Measurements from ENCODE around the gene CAMK1D.
A peak's percentile ranks its signal among the peaks of the same experiment; 100 is the strongest.
"Not testable (repeated sequence)": the region's sequence is repeated elsewhere in the genome, so short reads cannot be mapped to it uniquely, and the experiment has no call there.

CAMK1D gene

GRCh38 chr10:12348870-12349628, at the start of gene CAMK1D:
Gene CAMK1D, plus strand, starts transcription at chr10:12349547.
- DNase-seq (ENCODE audit: low spot score): peak; percentile 92

DNA sequence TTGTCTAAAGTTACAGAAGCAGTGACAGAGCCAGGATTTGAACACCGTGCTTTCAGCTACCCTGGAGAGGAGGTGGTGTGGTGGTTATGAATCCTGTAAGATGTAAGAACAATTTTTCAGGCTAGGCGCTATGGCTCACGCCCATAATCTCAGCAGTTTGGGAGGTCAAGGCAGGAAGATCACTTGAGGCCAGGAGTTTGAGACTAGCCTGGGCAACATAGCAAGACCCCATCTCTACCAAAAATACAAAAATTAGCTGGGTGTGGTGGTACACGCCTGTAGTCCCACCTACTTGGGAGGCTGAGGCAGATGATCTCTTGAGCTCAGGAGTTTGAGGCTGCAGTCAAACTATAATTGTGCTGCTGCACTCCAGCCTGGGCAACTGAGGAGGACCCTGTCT, 48.3 kb upstream of the CAMK1D start:
- DNase-seq (ENCODE audit: low spot score): not testable (repeated sequence)

DNA sequence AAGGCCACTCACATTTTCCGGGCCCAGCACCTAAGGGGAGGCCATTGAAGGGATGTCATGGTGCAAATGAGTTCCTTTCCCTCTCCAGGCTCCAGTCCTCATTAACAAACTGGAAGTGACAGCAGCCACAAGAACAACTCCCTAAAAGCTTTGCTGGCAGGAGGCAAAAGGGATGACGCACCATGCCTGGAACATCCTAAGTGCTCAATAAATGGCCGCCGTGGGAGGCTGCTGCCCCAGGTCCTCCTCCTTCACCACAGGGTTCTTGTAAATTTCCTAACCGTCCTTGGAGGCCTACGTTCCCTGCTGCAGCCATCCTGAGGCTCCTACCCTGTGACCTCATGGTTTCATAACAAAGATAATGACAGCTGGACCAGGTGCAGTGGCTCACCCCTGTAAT, 41.3 kb upstream of the CAMK1D start:
- no peak for DNase-seq (ENCODE audit: low spot score)

GRCh38 chr10:12308736-12309375, 40.5 kb upstream of the CAMK1D start:
- no peak for DNase-seq (ENCODE audit: low spot score)

DNA sequence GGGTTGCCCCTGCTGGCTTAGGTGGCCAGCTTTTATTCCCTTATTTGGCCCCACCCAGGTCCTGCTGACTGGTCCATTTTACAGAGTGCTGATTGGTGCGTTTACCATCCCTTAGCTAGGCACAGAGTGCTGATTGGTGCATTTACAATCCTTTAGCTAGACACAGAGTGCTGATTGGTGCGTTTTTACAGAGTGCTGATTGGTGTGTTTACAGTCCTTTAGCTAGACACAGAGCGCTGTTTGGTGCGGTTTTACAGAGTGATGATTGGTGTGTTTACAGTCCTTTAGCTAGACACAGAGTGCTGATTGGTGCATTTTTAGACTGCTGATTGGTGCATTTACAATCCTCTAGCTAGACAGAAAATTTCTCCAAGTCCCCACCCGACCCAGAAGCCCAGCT, 39.6 kb upstream of the CAMK1D start:
- DNase-seq (ENCODE audit: low spot score): not testable (repeated sequence)

DNA sequence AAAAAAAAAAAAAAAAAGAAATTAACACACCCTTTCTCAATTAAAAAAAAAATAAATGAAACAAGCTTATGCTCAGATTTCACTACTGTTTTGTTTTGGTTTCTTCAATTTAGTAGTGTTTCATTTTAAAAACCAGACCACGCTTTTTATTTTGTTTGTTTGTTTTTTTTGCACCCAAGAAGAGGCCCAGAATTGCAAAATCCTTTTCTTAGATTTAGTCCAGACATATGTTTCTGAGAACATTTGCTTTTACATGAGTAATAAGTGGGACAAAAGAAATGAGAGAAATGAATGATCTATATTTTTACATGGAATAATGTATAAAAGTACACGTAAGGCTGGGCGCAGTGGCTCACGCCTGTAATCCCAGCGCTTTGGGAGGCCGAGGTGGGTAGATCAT, 34.5 kb upstream of the CAMK1D start:
- DNase-seq (ENCODE audit: low spot score): no peak

DNA sequence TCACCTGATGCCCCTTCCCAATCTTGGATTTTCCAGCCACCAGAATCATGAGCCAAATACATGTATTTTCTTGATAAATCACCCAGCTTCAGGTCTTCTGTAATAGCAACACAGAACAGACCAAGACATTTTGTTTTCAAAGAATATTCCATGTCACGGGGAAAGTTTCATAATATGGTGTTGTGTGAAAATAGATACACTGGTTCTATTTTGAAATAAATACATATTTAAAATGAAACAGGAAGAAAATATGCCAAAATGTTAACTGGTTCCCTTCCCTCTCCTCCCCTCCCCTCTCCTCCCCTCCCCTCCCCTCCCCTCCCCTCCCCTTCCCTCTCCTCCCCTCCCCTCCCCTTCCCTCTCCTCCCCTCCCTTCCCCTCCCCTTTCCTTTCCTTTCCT, 30.3 kb upstream of the CAMK1D start:
- DNase-seq (ENCODE audit: low spot score): no peak

- no peak for DNase-seq (ENCODE audit: low spot score)
These were observed 28.5 kb upstream of the CAMK1D start for GRCh38 chr10:12320892-12321291.

DNA sequence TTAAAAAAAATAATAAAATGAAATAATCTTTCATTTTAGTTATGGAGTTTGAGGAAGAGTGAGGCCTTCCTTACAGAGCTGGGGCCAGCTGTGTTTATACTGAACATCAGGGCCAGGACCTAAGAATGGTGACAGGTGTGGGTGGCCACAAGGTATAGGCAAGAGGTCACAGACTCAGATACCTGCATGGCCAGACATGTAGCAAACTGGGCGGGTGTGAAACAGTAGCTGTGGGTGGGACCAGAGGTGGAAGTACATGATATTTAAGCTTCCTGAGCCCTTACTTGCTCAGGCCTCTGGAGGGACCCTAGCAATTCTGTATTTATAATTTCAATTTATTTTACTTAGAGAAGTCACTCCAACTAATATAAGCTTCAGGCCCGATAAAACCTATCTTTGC, 27.7 kb upstream of the CAMK1D start:
- DNase-seq (ENCODE audit: low spot score): no peak

GRCh38 chr10:12322583-12323131, 26.7 kb upstream of the CAMK1D start:
- DNase-seq (ENCODE audit: low spot score): no peak

- no peak for DNase-seq (ENCODE audit: low spot score)
These were observed 24.8 kb upstream of the CAMK1D start for GRCh38 chr10:12324530-12324929.

- DNase-seq (ENCODE audit: low spot score): no peak
These were observed 22.3 kb upstream of the CAMK1D start for GRCh38 chr10:12327074-12327473.

GRCh38 chr10:12327476-12327875, 21.9 kb upstream of the CAMK1D start:
- no peak for DNase-seq (ENCODE audit: low spot score)

GRCh38 chr10:12328312-12328711, 21.0 kb upstream of the CAMK1D start:
- DNase-seq (ENCODE audit: low spot score): not testable (repeated sequence)

DNA sequence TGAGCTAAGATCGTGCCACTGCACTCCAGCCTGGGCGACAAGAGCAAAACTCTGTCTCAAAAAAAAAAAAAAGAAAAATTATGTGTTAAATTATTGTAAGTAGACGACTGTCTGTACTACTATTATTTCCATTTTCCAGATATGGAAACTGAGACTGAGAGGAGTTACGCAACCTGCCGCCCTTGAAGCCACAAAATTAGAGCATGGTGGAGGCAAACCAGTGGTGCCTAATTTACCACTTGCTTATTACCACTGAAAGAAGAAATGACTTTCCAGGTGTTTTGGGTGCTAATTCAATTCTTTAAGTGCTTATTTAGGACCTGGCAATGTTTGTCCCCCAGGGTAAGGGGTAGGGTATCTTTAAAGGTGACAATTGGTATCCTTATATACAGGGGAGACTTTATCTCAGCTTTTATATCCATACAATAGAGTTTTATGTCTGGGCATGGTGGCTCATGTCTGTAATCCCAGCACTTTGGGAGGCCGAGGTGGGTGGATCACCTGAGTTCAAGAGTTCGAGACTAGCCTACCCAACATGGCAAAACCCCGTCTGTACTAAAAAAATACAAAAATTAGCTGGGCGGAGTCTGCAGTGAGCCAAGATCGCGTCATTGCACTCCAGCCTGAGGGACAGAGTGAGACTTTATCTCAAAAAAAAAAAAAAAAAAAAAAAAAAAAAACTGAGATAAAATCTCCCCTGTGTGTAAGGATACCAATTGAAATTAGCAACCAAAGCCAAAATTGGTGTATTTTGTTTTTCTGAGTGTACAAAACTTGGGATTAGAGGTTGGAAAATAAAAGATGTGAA, 16.6 kb upstream of the CAMK1D start:
- no peak for DNase-seq (ENCODE audit: low spot score)

- DNase-seq (ENCODE audit: low spot score): peak; percentile 70
These were observed 15.8 kb upstream of the CAMK1D start for GRCh38 chr10:12333380-12334185.

GRCh38 chr10:12334186-12334530, 15.2 kb upstream of the CAMK1D start:
- DNase-seq (ENCODE audit: low spot score): no peak

DNA sequence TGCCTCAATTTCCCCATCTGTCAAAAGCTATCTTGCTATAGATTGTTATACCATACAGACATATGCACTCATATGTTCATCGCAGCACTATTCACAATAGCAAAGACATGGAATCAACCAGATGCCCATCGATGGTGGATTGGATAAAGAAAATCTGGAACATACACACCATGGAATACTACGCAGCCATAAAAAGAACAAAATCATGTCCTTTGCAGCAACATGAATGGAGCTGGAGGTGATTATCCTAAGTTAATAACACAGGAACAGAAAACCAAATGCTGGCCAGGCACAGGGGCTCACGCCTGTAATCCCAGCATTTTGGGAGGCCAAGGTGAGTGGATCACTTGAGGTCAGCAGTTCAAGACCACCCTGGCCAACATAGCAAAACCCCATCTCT, 14.2 kb upstream of the CAMK1D start:
- not testable (repeated sequence) for DNase-seq (ENCODE audit: low spot score)

- no peak for DNase-seq (ENCODE audit: low spot score)
These were observed 11.6 kb upstream of the CAMK1D start for GRCh38 chr10:12337453-12338372.

DNA sequence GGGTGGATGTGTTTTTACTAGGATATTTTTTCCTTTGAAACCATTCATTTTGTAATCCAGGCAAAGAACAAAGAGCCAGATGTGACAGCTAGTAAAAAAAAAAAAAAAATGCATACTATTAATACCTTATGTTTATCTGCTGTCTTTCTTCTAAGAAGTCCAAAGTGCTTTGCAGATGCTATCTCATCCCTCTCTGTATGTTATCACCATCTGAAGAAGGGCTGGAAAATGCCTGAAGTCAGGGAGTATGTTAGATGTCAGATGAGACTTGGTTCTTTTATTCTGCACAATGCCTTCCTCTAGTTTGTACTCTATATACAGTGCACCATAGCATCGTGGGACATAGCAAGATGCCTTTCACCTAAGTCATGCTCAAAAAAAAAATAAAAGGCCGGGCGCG, 10.4 kb upstream of the CAMK1D start:
- DNase-seq (ENCODE audit: low spot score): no peak

DNA sequence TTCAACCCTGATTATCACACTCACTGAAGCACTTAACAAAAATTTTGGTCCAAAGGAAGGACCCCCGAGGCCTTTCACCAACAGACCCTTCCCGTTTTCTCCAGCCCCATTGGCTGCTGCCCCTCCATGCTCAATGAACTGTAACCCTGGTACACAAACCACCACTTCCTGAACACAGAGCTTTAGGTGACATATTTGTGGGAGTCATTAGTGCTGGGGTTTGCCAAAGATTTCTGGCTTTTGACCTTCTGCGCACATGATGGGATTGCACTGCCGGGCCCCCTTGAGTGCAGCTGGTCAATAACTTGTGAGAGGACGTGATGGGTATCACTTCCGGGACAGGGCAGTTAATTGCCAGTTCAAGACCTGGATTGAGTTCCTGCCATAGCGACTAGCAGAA, 9.0 kb upstream of the CAMK1D start:
- no peak for DNase-seq (ENCODE audit: low spot score)

Data from CD4-positive, alpha-beta T cell treated with Interleukin-15 for 4 hours (primary cell).